ENCODE results near the gene CHSY1. TPM values are rescaled to one million over a fixed set of nuclear protein-coding genes. Genes with fewer than 3 reads are reported as not detected.

CHSY1 gene
- total and polyA plus RNA-seq, 2 of the 4 experiments (the other 2 are of a cell fraction) = 40.9 to 53.2 TPM

- Histone ChIP-seq H4K8ac (ENCODE audit: low read depth in 2 of 2, low read length in 2 of 2) (no peak overlapping the region), H2BK15ac (ENCODE audit: low read depth, low read length) (no peak overlapping the region; the same call in 2 of the 3 replicates), H3K18ac (ENCODE audit: low read depth, low read length) (no peak overlapping the region), H2BK120ac (ENCODE audit: low read depth, low read length) (no peak overlapping the region), H4K20me1 (ENCODE audit: insufficient read depth, low read length) (peaks cover 75% of the 10 kb centered on the region), H3K9me1 (ENCODE audit: insufficient read depth, low read length) (peaks cover 28% of the 10 kb centered on the region), H3K4me2 (ENCODE audit: low read depth, low read length) (no peak overlapping the region), H3K9ac (ENCODE audit: low read depth, low read length) (no peak overlapping the region), H3K27ac (ENCODE audit: insufficient read depth, low read length) (no peak overlapping the region), H3K4ac (ENCODE audit: low read depth, low read length) (no peak overlapping the region), H4K91ac (ENCODE audit: insufficient read depth, low read depth, low read length) (no peak overlapping the region), H3K14ac (replicated peaks; ENCODE audit: low read depth, low read length) (no peak overlapping the region; the same call in 1 of the 2 replicates), H2AK9ac (replicated peaks; ENCODE audit: low read depth, low read length, poor library complexity) (no peak overlapping the region), H2AFZ (replicated peaks; ENCODE audit: low read length, poor library complexity) (no peak overlapping the region), H3K9me3 (ENCODE audit: control insufficient read depth, insufficient read depth, low read length) (no peaks in the 10 kb centered on the region), H3K4me3 (ENCODE audit: insufficient read depth, low read depth, low read length) (no peak overlapping the region), H2BK5ac (ENCODE audit: low read depth, low read length, poor library complexity, severe bottlenecking) (no peak overlapping the region), H3K27me3 (ENCODE audit: control insufficient read depth, insufficient read depth, low read length) (no peaks in the 10 kb centered on the region), H3K56ac (ENCODE audit: extremely low read depth, insufficient read depth, low read length) (no peak overlapping the region), H4K5ac (ENCODE audit: low read depth, low read length) (no peak overlapping the region), H3K4me1 (ENCODE audit: control insufficient read depth, insufficient read depth, low read length) (peaks cover 38% of the 10 kb centered on the region), H3K23ac (ENCODE audit: low read depth, low read length) (peak overlapping the region; percentile 15; the same call in 1 of the 2 replicates), H2AK5ac (ENCODE audit: low read depth, low read length) (peak overlapping the region; percentile 82), H2BK20ac (ENCODE audit: low read depth, low read length) (no peak overlapping the region), H3K79me1 (ENCODE audit: low read depth in 1 of 2, low read length in 2 of 2) (peaks cover 3 to 62% of the 10 kb centered on the region in 2 experiments; a peak in 2 of 4 replicates), H3K36me3 (ENCODE audit: control insufficient read depth, insufficient read depth, low read length) (no peaks in the 10 kb centered on the region)
- no CpG with 5 or more reads among the region's 4 CpGs for WGBS, 2 experiments (ENCODE audit: extremely low coverage in 2 of 2, insufficient read length in 1 of 2)
- TF ChIP-seq USF2 (IDR thresholded peaks at IDR 0.05; ENCODE audit: low read depth, low read length) (no peak), RCOR1 (IDR thresholded peaks at IDR 0.05; ENCODE audit: insufficient replicate concordance, low read length) (no peak), POLR2A (IDR thresholded peaks at IDR 0.05; ENCODE audit: low read depth, low read length) (no peak), CHD1 (IDR thresholded peaks at IDR 0.05; ENCODE audit: low read depth, low read length) (no peak), ELK1 (IDR thresholded peaks at IDR 0.05; ENCODE audit: borderline replicate concordance, low read depth, low read length) (no peak), MXI1 (IDR thresholded peaks at IDR 0.05; ENCODE audit: borderline replicate concordance, low read depth, low read length) (no peak), RAD21 (IDR thresholded peaks at IDR 0.05; ENCODE audit: low read length) (no peak), RFX5 (IDR thresholded peaks at IDR 0.05; ENCODE audit: low read depth, low read length) (no peak), MAZ (IDR thresholded peaks at IDR 0.05; ENCODE audit: borderline replicate concordance, low read depth, low read length) (no peak), SMC3 (IDR thresholded peaks at IDR 0.05; ENCODE audit: low read depth, low read length) (no peak), MAFK (IDR thresholded peaks at IDR 0.05; ENCODE audit: low read depth, low read length) (no peak), FOS (IDR thresholded peaks at IDR 0.05; ENCODE audit: low read depth, low read length) (no peak), BHLHE40 (IDR thresholded peaks at IDR 0.05; ENCODE audit: low read depth, low read length) (no peak), CEBPB (IDR thresholded peaks at IDR 0.05; ENCODE audit: low read depth, low read length) (no peak), CTCF (conservative IDR thresholded peaks at IDR 0.05; ENCODE audit: low read depth, low read length) (no peak), NFE2L2 (IDR thresholded peaks at IDR 0.05; ENCODE audit: low read depth, low read length) (no peak)
- no peak for DNase-seq
- no TSS peak for BruUV-seq (replicated peaks)
- dilution Hi-C loops (cut with HindIII; ENCODE audit: low sequenced_read_pairs, unreplicated experiment) (no loop called here), intact Hi-C loops (cut with micrococcal nuclease) (no loop called here), in situ Hi-C loops (cut with MboI; ENCODE audit: low sequenced_read_pairs) (no loop called here)
- POLR2A ChIA-PET (ENCODE audit: unreplicated experiment) = no interaction called here
- no peak for ATAC-seq (ENCODE audit: low read depth)
- CTCF ChIA-PET = no interaction called here
Measured at GRCh38 chr15:101203029-101203573, 48.7 kb downstream of the CHSY1 start.
